Measurements from ENCODE around the gene SEMA3B.
"Not testable (repeated sequence)": the region's sequence is repeated elsewhere in the genome, so short reads cannot be mapped to it uniquely, and the experiment has no call there.

- TF ChIP-seq POLR2A (IDR thresholded peaks at IDR 0.05; ENCODE audit: low read depth, low read length); TAF1 (IDR thresholded peaks at IDR 0.05; ENCODE audit: borderline replicate concordance, low read depth, low read length): not testable (repeated sequence)
Observed at GRCh38 chr3:50228184-50228763, 40.7 kb upstream of the SEMA3B start.

Measured in GM12892 (cell line).